IPS DF 19.7 (cell line): ENCODE measurements around the gene PMS1.
"Not testable (repeated sequence)": the region's sequence is repeated elsewhere in the genome, so short reads cannot be mapped to it uniquely, and the experiment has no call there.

Source experiments
- DNase-seq: peaks from one replicate; pipeline ENCODE4 v3.0.0-alpha.2; 2013; ENCODE audit warnings: low read depth, low spot score

Gene PMS1

DNA sequence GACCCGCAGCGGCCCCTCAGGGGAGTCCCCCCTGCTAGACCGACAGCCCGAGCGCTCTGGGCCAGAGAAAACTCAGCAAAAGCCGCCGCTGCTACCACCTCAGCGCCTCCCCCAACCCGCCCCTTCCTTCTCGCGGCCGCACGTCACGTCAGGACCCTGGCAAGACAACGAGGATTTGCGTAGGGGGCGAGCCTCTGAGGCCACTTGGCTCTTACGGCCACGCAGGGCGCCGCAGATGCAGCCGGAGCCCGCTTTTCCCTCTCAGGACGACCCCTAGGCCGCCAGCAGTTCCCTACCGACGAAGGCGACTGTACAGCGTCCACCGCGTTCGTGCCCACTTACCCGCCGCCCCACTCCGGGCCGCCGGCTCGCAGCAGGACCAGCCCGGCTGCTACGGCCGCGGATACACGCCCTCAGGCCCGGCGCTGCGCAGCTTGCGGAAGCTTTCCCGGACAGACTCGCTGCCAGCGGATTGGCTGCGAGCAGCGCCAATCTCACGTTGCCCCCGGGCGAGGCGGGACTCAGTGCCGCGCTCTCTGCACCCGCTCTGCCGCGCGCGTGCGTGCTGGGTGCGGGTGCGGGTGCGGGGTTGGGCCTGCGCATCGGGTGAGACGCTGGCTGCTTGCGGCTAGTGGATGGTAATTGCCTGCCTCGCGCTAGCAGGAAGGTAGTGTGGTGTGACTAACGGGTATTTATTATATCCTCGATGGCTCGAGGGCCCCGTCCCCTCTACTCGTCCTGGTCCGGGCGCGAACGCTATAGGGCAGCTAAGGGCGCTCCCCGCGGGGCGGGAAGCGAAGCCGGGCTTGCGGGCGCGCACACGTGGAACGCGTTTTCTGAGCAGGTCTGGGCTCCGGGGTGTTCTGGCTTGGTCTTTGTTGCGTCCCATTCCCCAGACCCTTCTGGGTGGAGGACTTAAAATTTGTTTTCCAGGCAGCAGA is at the start of gene PMS1, which contains the start of gene ORMDL1:
Gene PMS1 (plus strand): TSS at position 524 of the 941 bp plus-strand sequence. CDS start 7,360 bp downstream, outside the sequence.
Gene ORMDL1 (minus strand): TSS at position 413 of the 941 bp plus-strand sequence. CDS start 1,744 bp downstream, outside the sequence.
- peak; percentile 64 for DNase-seq

DNA sequence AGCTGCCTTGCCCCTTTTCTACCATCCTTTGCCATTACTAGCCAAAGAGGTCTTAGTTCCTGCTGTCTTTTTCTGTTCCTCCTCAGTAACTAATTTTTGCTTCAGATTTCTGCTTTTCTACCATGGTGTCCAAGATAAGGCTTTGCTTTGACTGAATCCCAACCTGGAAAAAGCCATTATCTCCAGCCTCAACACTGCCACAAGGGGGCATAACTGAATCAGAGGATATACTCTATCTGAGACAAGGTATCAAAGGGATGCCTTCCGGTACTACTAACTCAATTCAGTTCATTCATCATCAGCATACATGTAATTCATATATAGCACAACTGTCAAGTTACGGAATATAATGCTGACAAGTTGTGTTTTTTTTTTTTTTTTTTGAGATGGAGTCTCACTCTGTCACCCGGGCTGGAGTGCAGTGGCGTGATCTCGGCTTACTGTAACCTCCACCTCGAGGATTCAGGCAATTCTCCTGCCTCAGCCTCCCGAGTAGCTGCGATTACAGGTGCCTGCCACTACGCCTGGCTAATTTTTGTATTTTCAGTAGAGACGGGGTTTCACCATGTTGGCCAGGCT is 33.1 kb upstream of the PMS1 start:
- DNase-seq, result no peak

DNA sequence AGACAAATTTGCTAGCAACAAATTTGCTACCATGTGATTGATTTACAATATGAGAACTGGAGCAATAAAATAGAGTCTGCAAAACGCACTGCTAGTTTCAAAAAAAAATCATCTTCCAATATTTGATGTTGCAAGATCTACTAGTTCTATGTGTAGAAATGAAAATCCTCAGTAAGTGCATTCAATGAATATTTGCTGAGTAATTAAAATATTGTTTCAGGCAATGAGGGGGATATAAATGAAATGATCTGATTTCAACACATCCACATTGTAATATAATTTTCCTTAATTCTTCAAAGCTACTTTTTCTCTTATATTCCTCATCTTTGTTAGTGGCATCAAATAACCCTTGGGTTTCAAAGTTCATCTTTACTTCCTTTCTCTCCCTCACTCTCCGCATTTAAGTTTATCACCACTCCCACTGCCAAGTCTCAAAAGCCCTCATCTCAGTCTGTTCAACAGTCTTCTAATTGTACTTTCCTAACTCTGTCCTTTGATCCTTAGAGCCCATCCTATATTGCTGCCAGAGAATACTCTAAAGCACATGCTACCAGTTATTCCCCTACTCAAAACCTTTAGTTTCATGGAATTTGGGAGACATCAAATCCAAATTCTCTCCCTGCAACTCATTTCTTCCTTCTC is 27.8 kb upstream of the PMS1 start:
- no peak for DNase-seq

DNA sequence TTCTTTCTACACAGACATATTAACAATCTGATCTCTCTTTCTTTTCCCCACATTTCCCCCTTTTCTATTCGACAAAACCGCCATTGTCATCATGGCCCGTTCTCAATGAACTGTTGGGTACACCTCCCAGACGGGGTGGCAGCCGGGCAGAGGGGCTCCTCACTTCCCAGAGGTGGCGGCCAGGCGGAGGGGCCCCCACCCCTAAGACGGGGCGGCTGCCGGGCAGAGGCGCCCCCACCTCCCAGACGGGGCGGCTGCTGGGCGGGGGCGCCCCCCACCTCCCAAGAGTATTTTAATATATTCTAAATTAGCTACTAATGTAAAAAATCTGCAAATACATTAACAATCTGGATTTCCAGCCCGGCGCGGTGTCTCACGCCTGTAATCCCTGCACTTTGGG is 24.1 kb upstream of the PMS1 start:
- DNase-seq, result not testable (repeated sequence)

DNA sequence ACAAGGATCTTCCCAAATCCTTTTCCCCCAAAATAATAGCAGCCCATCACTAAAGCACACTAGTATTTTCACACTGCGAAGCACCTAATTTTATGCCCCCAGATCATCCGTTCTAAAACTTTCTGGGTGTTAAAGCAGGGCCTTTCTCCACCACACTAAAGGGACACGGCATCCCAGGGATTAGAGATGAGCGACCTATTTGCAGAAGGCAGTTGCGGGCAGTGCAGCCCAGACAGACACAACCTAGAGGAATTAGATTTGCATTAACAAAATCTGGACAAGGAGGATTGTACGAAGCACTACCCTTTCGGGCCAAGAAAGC is 22.1 kb upstream of the PMS1 start:
- no peak for DNase-seq

DNA sequence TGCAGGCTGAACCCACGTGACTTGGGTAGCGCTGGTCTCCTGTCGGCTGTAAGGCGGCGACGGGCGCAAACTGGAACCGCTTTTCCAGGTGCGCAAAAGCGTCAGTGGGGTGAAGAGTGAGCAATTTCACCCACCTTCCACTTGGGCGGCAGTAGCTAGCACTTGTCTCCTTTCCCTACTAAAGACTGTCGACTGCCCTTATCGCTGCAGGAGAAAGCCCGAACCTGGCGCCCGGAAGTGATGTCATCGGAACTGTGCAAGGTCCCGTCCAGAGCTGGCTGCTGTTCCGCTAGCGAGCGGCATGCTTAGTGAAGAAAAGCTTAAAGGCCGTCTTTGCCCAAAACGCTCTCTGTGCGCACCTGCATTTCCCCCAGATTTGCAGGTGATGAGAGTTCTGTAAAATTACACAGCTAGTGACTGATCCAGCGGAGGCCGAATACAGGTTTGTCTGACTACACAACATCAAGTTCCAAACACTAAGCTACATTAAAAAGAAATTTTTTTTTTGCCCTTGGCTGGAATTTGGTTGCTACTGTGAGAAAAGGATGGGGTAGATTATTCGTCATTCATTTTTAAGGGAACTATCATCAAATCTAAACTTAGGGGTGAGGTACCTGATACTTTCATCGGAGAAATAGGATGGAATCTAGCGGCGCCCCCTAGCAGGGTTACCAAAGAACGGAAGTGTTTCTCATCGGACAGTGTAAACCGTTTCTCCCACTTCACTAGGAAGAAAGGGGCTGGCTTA is 21.5 kb upstream of the PMS1 start, which contains the start of gene OSGEPL1:
Gene OSGEPL1 (minus strand): TSS at position 242 of the 748 bp plus-strand sequence. CDS start 1,152 bp downstream, outside the sequence.
- peak; percentile 94 for DNase-seq

DNA sequence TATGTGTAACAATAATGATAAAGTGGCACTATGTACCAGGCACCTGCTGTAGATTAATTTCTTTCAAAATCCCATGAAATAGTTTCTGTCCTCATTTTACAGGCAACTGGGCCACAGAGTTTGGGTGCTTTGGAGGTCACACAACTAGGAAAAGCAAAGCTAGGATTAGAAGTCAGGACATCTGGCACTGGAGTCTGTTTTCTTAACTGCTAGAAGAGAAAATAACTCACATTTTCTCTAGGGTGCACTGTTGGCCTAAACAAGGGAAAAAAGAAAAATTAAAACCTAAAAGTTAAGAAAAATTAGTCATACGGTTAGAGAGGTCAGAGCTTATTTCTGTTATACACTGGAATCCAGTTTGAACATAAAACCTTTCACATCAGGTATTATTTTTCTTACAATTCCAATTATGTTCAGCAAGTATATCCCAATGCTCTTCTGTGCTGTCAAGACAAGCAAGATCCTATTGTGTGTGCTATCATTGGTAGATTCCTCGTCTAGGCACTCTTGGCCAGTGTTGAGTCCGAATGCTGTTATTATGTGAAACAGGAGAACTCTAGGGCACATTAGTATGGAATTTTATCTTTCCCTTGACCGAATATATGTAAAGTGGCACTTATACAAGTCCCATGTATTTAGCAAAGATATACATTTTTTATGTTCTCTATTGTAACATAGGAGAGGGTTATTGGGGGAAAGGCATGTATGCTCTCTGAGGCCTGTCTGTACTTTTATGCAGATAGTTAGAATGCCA is 20.2 kb upstream of the PMS1 start:
- no peak for DNase-seq

DNA sequence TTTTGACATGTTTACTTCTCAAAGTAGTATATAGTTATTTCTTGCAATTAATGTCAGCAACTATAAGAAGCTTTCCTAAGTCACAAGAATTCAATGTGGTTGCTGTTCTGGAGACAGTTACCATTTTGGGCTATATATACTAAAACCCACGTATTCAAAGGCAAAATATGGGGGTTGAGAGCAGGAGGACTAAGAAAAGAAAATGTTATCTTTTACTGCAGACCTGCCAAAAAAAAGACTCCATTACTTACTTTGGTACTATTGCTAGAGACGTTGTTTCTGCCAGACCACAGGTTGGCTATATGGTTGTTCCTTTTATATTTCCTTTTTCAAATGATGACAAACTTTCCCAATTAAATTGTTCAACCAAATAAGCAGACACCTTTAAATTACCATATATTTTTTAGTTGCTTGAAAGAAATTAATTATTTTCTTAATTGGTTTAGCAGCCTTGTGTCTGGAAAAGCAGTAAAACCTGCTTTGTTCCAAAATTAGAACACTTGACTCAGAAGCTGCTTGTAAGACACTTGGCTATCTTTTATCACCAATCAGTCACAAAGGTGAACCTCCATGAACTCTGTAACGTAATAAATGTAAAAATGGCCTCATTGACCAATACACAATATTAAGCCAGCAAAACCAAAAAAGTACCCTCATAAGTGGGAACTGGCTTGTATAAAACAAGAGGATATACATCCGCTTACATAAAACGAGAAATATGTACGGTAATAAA is 13.5 kb upstream of the PMS1 start:
- no peak for DNase-seq

DNA sequence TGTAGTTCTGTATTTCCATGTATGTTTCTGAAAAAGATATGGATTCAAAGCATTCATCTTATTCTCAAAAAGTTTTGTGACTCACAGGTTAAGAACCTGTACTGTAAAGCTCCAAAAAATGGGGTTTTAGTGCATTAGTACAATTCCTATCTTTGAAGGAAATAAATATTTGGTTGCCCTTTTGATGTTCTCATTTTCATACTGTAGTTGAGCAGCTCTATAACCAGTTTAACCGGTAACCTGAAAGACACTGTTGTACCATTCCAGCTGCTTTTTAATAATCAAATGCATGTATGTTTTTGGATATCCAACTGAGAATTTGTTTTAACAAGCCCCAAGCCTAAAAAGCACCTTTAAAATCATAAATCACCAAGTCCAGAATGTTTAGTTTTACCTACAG is 12.0 kb upstream of the PMS1 start:
- no peak for DNase-seq

DNA sequence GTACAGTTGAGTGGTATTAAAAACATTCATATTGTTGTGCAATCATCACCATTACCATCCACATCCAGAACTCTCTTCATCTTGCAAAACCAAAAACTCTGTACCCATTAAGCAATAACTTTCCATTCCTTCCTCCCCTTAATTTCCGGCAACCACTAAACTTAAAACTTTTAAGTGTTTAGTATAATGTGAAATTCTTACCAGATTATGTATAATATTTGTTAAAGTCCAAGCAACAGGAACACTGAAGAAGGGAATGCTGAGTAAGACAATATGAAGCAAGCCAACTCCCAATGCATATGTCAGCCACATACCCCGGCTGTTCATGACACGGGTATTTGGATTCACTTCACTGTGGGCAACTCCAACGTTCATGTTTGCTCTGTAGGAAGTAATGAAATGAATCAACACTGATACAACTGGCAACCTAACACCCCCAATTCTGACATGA is 2.0 kb upstream of the PMS1 start:
- no peak for DNase-seq

DNA sequence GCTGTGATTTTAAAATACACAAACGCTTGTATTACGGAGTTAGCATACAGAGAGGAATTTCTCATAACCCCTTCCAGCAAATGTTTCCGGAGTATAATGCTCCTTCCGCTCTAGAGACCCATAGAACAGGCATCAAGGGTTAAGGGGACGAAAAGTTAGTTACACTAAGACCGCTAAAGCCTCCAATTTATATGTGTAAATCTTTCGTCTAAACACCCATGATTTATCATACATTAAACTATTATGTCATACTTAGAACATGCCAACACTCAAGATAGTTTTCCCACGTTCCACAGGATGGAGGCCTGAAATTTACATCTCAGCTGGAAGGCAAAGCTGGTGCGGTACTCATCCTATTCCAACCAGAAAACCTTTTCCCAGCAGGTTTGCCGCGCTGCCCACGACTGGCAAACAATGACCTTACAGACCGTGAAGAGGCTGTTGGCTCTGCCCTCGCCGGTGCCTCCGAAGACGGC is 761 bp upstream of the PMS1 start:
- no peak for DNase-seq

DNA sequence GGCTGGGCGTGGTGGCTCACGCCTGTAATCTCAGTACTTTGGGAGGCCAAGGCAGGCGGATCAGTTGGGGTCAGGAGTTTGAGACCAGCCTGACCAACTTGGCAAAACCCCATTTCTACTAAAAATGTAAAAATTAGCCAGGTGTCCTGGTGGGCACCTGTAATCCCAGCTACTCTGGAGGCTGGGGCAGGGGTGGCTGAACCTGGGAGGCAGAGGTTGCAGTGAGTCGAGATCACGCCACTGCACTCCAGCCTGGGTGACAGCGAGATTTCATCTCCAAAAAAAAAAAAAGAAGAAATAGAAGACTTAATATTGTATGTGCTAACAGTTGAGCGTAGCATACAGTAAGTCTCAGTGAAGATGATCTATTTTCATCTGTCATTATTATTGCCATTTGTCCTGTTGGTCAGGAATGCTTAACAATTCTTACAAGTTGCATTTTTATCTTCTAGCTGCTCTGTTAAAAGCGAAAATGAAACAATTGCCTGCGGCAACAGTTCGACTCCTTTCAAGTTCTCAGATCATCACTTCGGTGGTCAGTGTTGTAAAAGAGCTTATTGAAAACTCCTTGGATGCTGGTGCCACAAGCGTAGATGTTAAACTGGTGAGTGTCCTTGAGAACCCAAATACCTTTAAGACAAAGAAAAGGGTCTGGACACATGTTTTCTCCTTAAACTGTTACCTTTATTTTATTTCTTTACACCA is 7.2 kb downstream of the PMS1 start:
- DNase-seq, result no peak

DNA sequence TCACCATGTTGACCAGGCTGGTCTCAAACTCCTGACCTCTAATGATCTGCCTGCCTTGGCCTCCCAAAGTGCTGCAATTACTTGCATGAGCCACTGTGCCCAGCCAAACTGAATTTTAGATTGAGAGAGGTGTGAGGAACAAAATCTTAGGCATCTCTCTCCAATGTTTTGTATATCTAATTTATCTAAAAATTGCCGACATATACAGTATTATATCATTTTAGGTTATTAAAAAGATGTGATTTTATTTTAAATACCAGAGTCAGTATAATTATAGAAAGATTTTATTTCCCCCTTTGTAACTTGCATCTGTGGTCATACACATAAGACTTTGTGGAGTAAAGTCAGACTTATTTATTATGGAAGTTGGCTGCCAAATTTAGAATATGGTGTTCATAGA is 10.1 kb downstream of the PMS1 start:
- no peak for DNase-seq

DNA sequence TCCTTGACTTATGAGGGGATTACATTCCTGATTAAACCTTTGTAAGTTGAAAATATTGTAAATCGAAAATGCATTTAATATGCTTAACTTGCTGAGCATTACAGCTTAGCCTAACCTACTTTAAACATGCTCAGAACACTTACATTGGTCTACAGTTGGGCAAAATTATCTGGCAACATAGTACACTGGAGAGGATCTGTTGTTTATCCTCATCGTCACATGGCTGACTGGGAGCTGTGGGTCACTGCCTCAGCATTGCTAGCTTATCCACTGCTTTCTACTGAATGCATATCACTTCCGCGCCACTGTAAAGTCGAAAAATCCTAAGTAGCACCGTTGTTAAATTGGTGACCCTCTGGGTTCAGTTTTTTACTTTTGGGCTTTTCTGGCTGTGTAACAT is 13.7 kb downstream of the PMS1 start:
- no peak for DNase-seq

DNA sequence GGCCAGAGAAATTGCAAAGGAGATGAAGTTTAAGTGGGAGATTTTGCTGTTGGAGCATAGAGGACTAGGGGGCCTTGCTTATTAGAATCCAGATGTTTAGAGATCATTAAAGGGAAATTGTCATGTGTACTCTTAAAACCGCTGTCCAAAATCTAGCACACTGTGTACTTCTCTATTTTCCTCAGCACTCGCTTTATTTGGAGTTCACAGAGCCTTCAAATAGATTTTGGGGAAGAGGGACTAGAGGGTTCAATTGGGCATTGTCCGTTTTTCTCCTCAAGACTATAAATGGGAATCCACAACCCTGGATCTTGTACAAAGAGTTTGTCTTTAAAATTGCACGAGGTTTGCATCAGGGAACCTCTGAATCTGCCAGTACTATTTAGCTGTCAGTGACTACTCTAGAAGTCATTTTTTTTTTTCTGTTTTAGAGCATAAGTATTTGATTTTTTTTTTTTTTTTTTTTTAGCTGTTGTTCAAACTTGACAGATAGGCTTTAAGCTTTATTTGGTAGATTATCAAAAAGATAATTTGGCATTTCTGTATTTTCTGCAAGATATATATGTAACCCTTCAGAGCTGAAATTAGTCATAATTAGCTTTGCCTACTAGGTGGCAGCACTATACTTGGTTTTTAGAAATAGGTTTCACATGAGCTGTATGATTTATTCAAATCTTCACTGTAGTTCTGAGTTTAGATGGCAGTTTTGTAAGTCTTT is 14.2 kb downstream of the PMS1 start:
- DNase-seq, result no peak

DNA sequence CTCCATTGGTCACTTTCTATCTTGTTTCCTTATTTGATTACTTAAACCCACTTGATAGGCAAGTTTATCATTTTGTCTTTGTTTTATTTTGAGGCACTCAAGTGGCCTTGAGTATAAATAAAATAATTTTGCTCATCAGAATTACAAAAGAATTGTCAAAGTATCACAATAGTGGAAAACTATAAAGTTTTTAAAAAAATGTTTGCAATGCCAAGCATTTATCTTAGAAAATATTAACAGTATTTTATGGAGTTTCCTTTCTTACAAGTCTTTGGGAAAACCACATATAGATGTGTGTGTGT is 14.7 kb downstream of the PMS1 start:
- no peak for DNase-seq

DNA sequence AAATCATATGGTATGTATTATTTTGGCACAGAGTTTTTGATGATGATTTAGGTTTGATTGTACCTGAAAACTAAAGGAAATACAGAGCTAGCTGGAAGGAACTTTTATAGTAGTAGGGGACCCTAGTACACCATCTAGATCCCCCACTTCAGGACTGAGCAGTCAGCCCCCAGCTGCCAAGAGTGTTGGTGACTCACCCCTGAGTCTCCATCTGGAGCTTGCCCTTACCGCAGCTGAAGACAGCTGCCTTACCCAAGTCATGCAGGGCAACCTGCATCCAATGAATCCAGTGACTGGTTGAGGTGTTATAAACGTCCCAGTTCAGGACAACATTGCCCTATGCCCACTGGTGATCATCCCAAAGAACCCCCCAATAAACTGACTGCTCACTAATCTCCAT is 15.3 kb downstream of the PMS1 start:
- DNase-seq, result no peak

DNA sequence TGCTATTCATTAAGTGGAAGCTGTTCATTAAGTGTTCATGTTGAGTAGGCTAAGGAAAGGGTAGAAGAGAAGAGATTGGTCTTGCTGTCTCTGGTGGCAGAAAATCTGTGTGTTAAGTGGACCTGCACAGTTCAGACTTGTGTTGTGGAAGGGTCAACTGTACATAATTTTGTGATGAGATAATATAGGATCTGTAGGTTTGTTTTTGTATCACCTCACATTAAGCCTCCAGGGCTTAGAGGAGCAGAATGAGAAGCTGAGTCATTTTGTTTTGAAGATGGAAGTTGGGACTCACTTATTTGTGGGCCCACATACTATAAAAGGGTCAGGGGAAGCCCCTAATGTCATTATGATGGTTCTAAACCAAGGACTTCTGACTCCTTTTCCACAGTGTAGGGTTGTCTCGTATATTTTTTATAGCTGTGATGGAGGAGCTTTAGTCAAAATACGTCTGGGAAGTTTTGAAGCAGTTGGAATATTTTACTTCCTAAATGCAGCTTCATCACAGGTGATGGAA is 18.2 kb downstream of the PMS1 start:
- DNase-seq, result no peak

DNA sequence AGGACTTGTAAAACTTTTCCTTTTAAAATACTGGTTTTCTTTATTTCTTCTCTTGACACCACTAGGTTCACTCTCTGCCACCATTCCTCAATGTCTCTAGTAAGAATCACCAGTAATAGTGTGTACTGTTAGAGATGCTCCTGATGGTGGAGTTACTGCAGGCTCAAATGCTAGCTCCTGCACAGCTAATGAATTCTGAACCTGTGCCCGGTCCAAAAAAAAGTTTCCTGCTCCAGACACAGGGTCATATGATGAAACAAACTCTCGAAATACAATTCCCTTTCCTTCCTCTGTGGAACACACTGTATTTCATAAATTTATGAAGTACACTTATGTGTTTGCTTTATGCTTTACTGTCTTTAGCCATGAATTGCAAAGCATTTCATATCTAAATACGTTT is 19.2 kb downstream of the PMS1 start:
- DNase-seq, result no peak
